Psoas muscle (tissue), 8 donors: ENCODE data around the gene GSG1L. TPM values are rescaled to one million over a fixed set of nuclear protein-coding genes. Genes with fewer than 3 reads are reported as not detected.
A peak's percentile ranks its signal among the peaks of the same experiment; 100 is the strongest.

Experiments used
- ATAC-seq, 4 donors: fragments of 200-7000 bp; cut with Tn5 transposase; one replicate each; pipeline ENCODE4 v1.9.1; 2020; ENCODE audit warnings: moderate library complexity in 3 of 4, mild to moderate bottlenecking in 2 of 4
- DNase-seq, 2 donors: peaks; one replicate each; pipeline ENCODE4 v3.0.0-alpha.2; 2020
- H3K27ac ChIP-seq: fragments of 200-600 bp; one replicate; pipeline ENCODE4 v1.8.0; 2022
- H3K27me3 ChIP-seq, 3 donors: fragments of 200-600 bp in 1 of 3; one replicate each; pipeline versions ENCODE4 v1.6.1 to v1.8.0; 2013 to 2022; ENCODE audit warnings: low read length in 2 of 3, mild to moderate bottlenecking in 2 of 3, moderate library complexity in 1 of 3; ENCODE audit not compliant: insufficient read depth in 3 of 3
- H3K36me3 ChIP-seq, 2 donors: fragments of 200-600 bp in 1 of 2; one replicate each; pipeline versions ENCODE4 v1.6.1 to v1.8.0; 2013 to 2022; ENCODE audit warnings: low read depth in 1 of 2, mild to moderate bottlenecking in 1 of 2, moderate library complexity in 1 of 2; ENCODE audit not compliant: insufficient read depth in 1 of 2
- H3K4me1 ChIP-seq: fragments of 200-600 bp; one replicate; pipeline ENCODE4 v1.8.0; 2022
- H3K4me3 ChIP-seq: fragments of 200-600 bp; one replicate; pipeline ENCODE4 v1.8.0; 2022; ENCODE audit warnings: mild to moderate bottlenecking
- H3K9me3 ChIP-seq: fragments of 200-600 bp; one replicate; pipeline ENCODE4 v1.8.0; 2022
- CTCF ChIP-seq: fragments of 200-600 bp; IDR thresholded peaks from one replicate; pipeline ENCODE4 v1.8.0; 2022; ENCODE audit warnings: antibody characterized with exemption
- WGBS, 3 donors: extraction: QIAGEN DNeasy Blood & Tissue Kit; methylation state at CpG; one replicate each; pipeline versions ENCODE4 v1.1.6 to v1.1.7; 2013; 5-methylcytosine and 5-hydroxymethylcytosine counted together
- intact Hi-C, 2 donors: fragments of 100-400 bp; cut with DNase I; formaldehyde crosslinking; loops; one replicate each; pipeline versions ENCODE4 v1.11.0 to v1.14.2; 2022
- polyA plus RNA-seq, 3 donors: library from polyadenylated mRNA; stranded (reverse); fragments of 200-250 nt; gene quantifications; one replicate each; pipeline ENCODE4 v1.2.3, GENCODE V29; 2013
- total RNA-seq, 4 donors: library from RNA; stranded (reverse); fragmentation: NEBNext Ultra II Directional in 2 of 4; extraction: Animal tissue kit (Norgen Biotek cat#: 25700) in 2 of 4; gene quantifications; one replicate each; pipeline versions ENCODE4 v1.2.1 to v1.2.4, GENCODE V29; 2021 to 2023
- donor health status: healthy with polysubstance abuse.
- donor health status: DM: no; HTN: no; CAD: no; lungs with moderate emphysema.
- donor health status: Bipolar disorder and iron deficiency.
- donor health status: healthy.
- donor health status: DM: yes; HTN: yes; CAD: no.
- donor health status: DM: no; HTN: no; CAD: no.
- donor health status: DM: no; HTN: no; CAD: no.
- donor health status: DM: yes; HTN: yes; CAD: no.

GSG1L gene
- total and polyA plus RNA-seq, 7 donors: 0.04 to 0.17 (median 0.08) TPM; not detected in 2

DNA sequence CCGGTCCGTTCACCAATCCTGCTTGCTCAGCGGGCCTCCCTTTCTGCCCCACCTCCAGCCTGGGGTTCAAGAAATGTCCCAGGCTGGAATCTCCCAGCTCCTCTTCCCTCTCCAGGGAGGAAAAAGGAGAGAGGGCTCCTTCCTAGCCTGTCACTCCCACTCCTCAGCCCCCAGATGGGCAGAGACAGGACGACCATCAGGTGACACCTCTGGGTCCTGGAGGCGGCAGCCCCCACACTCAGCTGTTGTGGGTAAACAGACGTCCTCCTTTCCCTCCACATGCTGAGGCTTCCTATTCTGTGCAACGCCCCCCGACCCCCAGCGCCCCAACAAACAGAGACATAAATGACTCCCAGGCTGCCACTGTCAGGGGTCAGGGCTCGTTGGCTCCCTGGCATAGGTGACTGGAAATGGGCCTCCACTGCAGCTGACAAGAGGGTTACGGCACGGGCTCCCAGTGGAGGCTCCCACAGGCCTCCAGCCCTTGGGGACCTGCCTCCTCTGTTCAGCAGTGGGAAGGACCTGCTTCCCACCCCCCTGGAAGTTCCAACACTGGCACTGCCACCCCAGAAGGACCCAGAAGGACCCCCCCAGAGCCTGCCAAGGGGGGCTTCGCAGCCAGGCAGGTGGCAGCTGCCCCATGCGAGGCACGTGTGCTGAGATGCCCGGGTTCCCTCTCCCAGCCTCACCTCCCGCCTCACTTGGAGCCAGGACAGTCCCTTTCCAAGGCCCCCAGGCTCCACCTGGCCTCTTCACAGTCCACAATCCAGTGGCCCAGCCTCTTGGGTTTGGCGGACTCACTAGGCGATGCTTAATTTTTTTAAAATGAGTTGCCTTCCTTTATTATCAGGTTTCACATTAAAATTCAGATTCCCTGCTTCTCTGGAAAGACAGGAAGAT lies 281.3 kb downstream of the GSG1L start:
- H3K27me3 ChIP-seq: no peaks in the 10 kb centered on the region
- no peaks in the 10 kb centered on the region for H3K9me3 ChIP-seq
- TF ChIP-seq CTCF: no peak
- no peak for DNase-seq
- intact Hi-C loops: no loop called here
- H3K36me3 ChIP-seq: no peaks in the 10 kb centered on the region
- no peak for ATAC-seq
- no peaks in the 10 kb centered on the region for H3K4me1 ChIP-seq
- H3K4me3 ChIP-seq: no peak overlapping the region
- H3K27ac ChIP-seq: no peak overlapping the region
- 75 to 85% (median 76%) methylated on average over 18 to 19 of the region's 19 CpGs for WGBS, 3 donors

GRCh38 chr16:27781195-27781524 lies 282.4 kb downstream of the GSG1L start:
- peak; percentile 64 to 65 for DNase-seq

DNA sequence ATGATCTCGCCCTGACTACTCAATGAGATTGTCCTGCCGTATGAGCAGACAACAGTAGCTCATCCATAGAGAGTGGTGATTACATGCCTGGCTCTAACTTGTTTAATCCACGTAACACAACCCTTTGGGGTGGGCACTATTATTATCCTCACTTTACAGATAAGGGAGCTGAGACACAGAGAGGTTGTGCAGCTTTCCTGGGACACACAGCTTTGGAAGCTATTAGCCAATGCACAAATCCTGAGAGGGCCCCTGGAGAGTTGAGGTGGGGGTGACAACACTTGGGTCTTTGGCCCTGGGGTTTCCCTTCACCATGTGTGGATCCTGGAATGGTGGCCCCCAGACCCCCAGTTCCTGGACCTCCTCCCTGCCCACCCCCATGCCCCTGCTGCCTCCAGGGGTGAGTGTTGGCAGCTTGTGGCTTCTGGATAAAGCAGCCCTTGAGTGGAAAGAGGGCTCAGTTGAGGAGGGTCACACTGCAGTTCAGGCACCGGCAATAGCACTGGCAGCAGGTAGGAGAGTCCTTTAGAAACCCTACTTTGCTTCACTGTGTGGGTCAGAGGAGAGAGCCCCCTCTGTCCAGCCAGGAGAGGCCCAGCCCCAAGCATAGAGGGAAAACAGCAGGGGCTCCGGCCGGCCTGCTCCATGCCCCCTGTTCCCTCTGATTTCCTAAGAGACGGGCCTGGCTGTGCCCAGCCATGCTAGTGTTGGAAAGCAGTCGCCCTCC lies 282.9 kb downstream of the GSG1L start:
- TF ChIP-seq CTCF: no peak
- WGBS, 3 donors: 88 to 92% (median 91%) methylated on average over 8 of the region's 8 CpGs
- H3K36me3 ChIP-seq: no peaks in the 10 kb centered on the region
- ATAC-seq (no peak), DNase-seq (no peak)
- H3K4me3 ChIP-seq: no peak overlapping the region
- H3K4me1 ChIP-seq: no peaks in the 10 kb centered on the region
- intact Hi-C loops: no loop called here
- H3K27me3 ChIP-seq: no peaks in the 10 kb centered on the region
- no peaks in the 10 kb centered on the region for H3K9me3 ChIP-seq
- H3K27ac ChIP-seq: no peak overlapping the region

More at GRCh38 chr16:27781195-27781524, 282.4 kb downstream of the GSG1L start:
- Histone ChIP-seq H3K9me3 (no peaks in the 10 kb centered on the region), H3K4me3 (no peak overlapping the region), H3K27me3 (no peaks in the 10 kb centered on the region), H3K36me3 (no peaks in the 10 kb centered on the region), H3K4me1 (no peaks in the 10 kb centered on the region), H3K27ac (no peak overlapping the region)
- peak in 1 of 4 donors; percentile 24 for ATAC-seq
- 33 to 35% (median 35%) methylated on average over 7 of the region's 7 CpGs for WGBS, 3 donors
- TF ChIP-seq CTCF: no peak
- intact Hi-C loops: no loop called here

DNA sequence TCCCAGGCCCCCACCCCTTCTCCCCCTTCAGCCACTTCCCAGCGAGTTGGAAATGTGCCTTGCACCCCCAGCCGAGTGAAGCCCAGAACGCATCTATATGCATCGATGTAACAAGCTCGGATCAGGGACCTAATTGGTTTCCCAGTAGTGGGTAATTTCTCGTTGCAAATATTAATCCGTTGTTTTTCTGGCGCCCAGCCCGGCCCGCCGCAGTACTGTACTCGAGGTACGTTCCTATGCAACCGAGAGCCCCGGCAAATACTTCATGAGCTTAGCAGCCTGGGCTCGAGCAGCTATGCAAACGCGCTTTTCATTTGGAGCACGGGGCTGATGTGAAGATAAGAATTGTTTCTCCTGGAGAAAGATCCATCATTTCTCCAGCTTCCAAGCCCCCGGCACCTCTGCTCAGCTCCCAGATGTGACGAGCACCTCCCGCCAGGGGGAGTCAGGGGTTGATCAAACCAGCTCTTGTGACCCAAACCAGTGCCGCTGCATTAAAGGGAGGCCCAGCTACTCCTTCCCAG lies 283.8 kb downstream of the GSG1L start:
- DNase-seq: peak in 1 of 2 donors; percentile 49
- H3K27me3 ChIP-seq: no peaks in the 10 kb centered on the region
- H3K4me3 ChIP-seq: no peak overlapping the region
- ATAC-seq: no peak
- no peaks in the 10 kb centered on the region for H3K36me3 ChIP-seq
- H3K9me3 ChIP-seq: no peaks in the 10 kb centered on the region
- no peaks in the 10 kb centered on the region for H3K4me1 ChIP-seq
- TF ChIP-seq CTCF: no peak
- intact Hi-C loops: no loop called here
- H3K27ac ChIP-seq: no peak overlapping the region
- WGBS, 3 donors: 61 to 63% (median 62%) methylated on average over 23 of the region's 23 CpGs
